Loucy (cell line): ENCODE results near the gene LHFPL3.

Source experiments
- EZH2phosphoT487 ChIP-seq: fragments of 200-600 bp; IDR thresholded peaks from 2 replicates; pipeline ENCODE4 v1.6.1; 2018; ENCODE audit warnings: antibody characterized with exemption, mild to moderate bottlenecking, moderate library complexity, borderline replicate concordance
- TF ChIP-seq, protein P1 (sequence below): fragments of 200-600 bp; sonication (generic); conservative IDR thresholded peaks from 2 replicates; pipeline ENCODE4 v1.5.1; 2014; ENCODE audit warnings: mild to moderate bottlenecking, antibody characterized with exemption, low read length

DNA sequence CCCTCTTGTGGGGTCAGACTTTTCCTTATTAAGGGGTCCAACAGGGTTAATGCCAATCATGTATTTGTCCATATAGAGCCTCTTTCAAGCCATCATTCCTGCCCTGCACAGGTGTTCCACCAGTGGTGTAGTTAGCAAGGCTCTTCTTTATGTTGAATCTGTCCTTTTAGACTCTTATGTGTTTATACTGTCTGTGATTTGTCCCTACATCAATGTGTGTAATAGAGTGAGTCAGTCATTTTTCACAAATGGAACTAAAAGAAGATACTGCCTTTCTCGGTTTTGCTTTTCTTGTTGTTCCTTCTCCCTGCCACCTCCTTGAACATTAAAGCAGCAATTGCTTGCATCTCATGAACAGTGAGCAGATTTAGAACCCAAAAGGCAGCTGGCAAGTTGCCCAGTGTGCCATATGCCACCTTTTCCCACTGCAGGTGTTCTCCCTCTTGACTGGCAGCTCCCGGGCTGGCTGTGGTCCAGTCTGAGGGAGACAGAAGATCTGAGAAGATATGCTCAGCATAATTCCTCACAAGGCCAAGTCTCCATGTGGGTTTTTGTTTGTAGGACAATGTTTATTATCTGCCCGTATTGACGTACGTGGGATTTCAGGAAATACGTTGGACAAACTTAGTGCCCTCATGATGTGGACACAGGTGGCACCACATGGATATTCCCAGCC is 154.1 kb downstream of the LHFPL3 start:
- TF ChIP-seq, protein P1, sequence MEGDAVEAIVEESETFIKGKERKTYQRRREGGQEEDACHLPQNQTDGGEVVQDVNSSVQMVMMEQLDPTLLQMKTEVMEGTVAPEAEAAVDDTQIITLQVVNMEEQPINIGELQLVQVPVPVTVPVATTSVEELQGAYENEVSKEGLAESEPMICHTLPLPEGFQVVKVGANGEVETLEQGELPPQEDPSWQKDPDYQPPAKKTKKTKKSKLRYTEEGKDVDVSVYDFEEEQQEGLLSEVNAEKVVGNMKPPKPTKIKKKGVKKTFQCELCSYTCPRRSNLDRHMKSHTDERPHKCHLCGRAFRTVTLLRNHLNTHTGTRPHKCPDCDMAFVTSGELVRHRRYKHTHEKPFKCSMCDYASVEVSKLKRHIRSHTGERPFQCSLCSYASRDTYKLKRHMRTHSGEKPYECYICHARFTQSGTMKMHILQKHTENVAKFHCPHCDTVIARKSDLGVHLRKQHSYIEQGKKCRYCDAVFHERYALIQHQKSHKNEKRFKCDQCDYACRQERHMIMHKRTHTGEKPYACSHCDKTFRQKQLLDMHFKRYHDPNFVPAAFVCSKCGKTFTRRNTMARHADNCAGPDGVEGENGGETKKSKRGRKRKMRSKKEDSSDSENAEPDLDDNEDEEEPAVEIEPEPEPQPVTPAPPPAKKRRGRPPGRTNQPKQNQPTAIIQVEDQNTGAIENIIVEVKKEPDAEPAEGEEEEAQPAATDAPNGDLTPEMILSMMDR, result no peak
- no peak for TF ChIP-seq EZH2phosphoT487
